ENCODE measurements around the gene TSHZ3.

Gene TSHZ3

DNA sequence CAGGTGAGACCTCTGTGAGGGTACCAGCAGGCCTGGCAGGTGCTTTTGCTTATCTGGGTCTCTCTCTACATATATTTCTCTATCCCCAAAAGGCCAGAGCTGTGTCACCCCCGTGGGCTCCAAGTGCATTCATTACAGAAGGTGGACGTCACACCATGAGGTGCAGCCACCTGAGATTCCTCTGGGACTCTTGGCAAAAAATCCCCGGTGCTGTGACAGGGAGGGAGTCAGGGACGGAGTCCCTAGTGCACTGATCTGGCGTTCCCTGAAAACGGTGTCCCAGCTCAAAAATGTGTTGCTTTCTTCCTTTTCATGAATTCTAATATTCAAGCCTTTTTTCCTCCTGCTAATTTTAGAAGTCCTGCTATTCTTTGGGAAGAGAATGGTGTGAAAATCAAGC, 13.5 kb downstream of the TSHZ3 start:
- Mint-ChIP-seq H3K4me1 (ENCODE audit: low read depth) (peaks cover 11% of the 10 kb centered on the region), H3K9me3 (no peaks in the 10 kb centered on the region), H3K27me3 (ENCODE audit: low read depth) (peaks cover 45% of the 10 kb centered on the region), H3K27ac (no peak overlapping the region), H3K4me3 (no peak overlapping the region), H3K36me3 (ENCODE audit: low read depth) (no peaks in the 10 kb centered on the region)

DNA sequence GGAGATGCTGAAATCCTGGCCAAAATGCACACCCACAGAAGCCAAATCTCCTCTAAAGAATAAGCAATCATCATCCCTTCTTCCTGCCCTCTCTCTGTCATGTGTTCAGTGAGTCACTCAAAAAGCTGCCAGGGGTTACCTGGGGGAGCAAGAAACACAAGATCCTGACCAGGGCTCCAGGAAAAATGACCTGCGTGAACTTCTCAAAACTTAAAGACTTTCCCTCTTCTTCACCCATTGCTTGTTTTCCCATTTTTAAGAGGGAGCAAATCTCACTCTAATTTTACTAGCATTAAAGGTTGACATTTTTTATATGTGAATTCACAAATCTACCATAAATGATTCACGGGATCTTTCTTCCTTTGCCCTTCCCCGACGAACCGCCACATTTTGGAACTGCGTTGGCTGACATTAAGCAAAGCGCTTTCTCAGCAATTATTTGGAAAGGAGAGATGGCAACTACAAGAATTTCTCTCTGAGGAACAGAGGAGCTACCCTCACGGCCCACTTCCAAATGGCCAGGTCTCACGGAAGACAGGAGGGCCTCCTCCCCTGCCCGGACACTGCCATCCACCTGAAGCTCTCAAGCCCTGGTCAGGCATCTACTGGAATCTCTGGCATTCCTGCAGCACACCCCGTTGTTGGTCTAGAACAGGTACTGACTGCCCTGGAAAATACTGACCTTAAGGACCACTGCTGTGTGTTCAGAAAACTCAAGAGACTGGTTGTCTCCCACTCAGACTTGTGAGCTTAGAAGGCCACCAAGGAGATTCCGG, 14.2 kb downstream of the TSHZ3 start:
- no peaks in the 10 kb centered on the region for H3K36me3 Mint-ChIP-seq (ENCODE audit: low read depth)
- H3K27ac Mint-ChIP-seq, result no peak overlapping the region
- peaks cover 8% of the 10 kb centered on the region for H3K4me1 Mint-ChIP-seq (ENCODE audit: low read depth)
- H3K4me3 Mint-ChIP-seq, result no peak overlapping the region
- no peaks in the 10 kb centered on the region for H3K9me3 Mint-ChIP-seq
- H3K27me3 Mint-ChIP-seq (ENCODE audit: low read depth), result peaks cover 41% of the 10 kb centered on the region

DNA sequence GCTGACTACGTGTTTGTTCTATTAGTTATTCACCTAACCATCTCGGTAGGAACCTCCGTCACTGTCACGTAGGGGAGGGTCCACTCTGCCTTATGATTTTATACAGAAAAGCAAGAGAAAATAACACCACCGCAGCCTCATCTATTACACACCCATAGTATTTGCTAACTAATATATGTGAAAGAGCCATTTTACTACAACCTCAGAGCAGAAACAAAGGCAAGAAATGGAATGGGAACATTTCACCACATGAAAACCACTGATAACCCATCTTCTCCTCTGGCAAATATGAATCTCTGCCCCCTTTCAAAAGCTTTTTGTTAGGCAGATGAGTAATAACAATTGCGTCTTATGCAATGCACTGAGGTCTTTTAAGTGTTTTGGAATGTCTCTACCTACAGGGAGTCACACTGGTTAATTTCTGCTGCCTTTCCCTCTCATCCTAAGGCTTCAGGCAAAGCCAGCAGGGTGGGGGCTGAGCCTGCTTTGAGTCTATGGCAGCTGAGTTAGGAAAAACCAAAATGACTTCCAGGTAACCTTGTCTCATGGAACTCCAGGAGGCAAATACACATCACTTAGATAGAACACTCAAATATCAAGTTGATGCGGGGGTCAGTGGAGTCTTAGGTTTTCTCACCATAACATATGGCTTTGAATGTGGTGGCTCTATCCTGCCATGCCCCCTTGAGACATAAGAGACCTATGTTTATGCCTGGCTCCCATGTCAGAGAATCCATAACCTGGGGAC, 15.0 kb downstream of the TSHZ3 start:
- H3K4me1 Mint-ChIP-seq (ENCODE audit: low read depth), result peaks cover 2% of the 10 kb centered on the region

GRCh38 chr19:31332096-31332495, 17.1 kb downstream of the TSHZ3 start:
- Mint-ChIP-seq H3K4me3 (no peak overlapping the region), H3K9me3 (no peaks in the 10 kb centered on the region), H3K4me1 (ENCODE audit: low read depth) (no peaks in the 10 kb centered on the region), H3K36me3 (ENCODE audit: low read depth) (no peaks in the 10 kb centered on the region), H3K27ac (no peak overlapping the region), H3K27me3 (ENCODE audit: low read depth) (peaks cover 21% of the 10 kb centered on the region)

More for the DNA sequence above, 15.0 kb downstream of the TSHZ3 start:
- H3K27ac Mint-ChIP-seq, result no peak overlapping the region
- no peak overlapping the region for H3K4me3 Mint-ChIP-seq
- H3K27me3 Mint-ChIP-seq (ENCODE audit: low read depth), result peaks cover 36% of the 10 kb centered on the region
- no peaks in the 10 kb centered on the region for H3K9me3 Mint-ChIP-seq
- H3K36me3 Mint-ChIP-seq (ENCODE audit: low read depth), result no peaks in the 10 kb centered on the region

GRCh38 chr19:31331536-31331935, 17.7 kb downstream of the TSHZ3 start:
- peaks cover 20% of the 10 kb centered on the region for H3K27me3 Mint-ChIP-seq (ENCODE audit: low read depth)
- H3K36me3 Mint-ChIP-seq (ENCODE audit: low read depth), result no peaks in the 10 kb centered on the region
- H3K4me1 Mint-ChIP-seq (ENCODE audit: low read depth), result no peaks in the 10 kb centered on the region
- no peak overlapping the region for H3K4me3 Mint-ChIP-seq
- no peak overlapping the region for H3K27ac Mint-ChIP-seq
- H3K9me3 Mint-ChIP-seq, result no peaks in the 10 kb centered on the region

GRCh38 chr19:31330761-31331160, 18.5 kb downstream of the TSHZ3 start:
- H3K9me3 Mint-ChIP-seq, result no peaks in the 10 kb centered on the region
- H3K4me3 Mint-ChIP-seq, result no peak overlapping the region
- H3K4me1 Mint-ChIP-seq (ENCODE audit: low read depth), result no peaks in the 10 kb centered on the region
- H3K27me3 Mint-ChIP-seq (ENCODE audit: low read depth), result peaks cover 12% of the 10 kb centered on the region
- no peaks in the 10 kb centered on the region for H3K36me3 Mint-ChIP-seq (ENCODE audit: low read depth)
- no peak overlapping the region for H3K27ac Mint-ChIP-seq

DNA sequence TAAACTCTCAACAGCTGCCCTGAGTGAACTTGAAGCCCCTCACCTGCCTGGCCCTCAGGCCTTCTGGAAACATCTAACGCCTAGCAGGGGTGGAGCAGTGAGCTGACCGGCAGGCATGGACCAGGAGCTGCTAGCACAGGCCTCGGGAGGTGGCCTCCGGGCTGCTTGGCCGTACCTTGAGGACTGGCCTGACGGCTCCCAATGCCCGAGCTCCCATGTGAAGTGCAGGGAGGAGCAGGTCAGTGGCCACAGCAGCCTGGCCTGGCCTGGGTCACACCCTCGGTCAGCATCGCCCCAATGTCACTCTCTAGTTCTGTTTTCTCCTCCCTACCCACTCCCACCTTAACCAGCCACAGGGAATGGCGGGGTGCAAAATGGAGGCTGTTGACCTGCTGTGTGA, 19.0 kb downstream of the TSHZ3 start:
- Mint-ChIP-seq H3K4me1 (ENCODE audit: low read depth) (no peaks in the 10 kb centered on the region), H3K4me3 (no peak overlapping the region), H3K36me3 (ENCODE audit: low read depth) (no peaks in the 10 kb centered on the region), H3K9me3 (no peaks in the 10 kb centered on the region), H3K27me3 (ENCODE audit: low read depth) (peaks cover 8% of the 10 kb centered on the region), H3K27ac (no peak overlapping the region)

GRCh38 chr19:31329819-31330218, 19.4 kb downstream of the TSHZ3 start:
- Mint-ChIP-seq H3K36me3 (ENCODE audit: low read depth) (no peaks in the 10 kb centered on the region), H3K27ac (no peak overlapping the region), H3K9me3 (no peaks in the 10 kb centered on the region), H3K27me3 (ENCODE audit: low read depth) (peaks cover 4% of the 10 kb centered on the region), H3K4me1 (ENCODE audit: low read depth) (no peaks in the 10 kb centered on the region), H3K4me3 (no peak overlapping the region)

GRCh38 chr19:31328238-31328637, 21.0 kb downstream of the TSHZ3 start:
- Mint-ChIP-seq H3K36me3 (ENCODE audit: low read depth) (no peaks in the 10 kb centered on the region), H3K4me1 (ENCODE audit: low read depth) (no peaks in the 10 kb centered on the region), H3K27me3 (ENCODE audit: low read depth) (no peaks in the 10 kb centered on the region), H3K27ac (no peak overlapping the region), H3K4me3 (no peak overlapping the region), H3K9me3 (no peaks in the 10 kb centered on the region)

DNA sequence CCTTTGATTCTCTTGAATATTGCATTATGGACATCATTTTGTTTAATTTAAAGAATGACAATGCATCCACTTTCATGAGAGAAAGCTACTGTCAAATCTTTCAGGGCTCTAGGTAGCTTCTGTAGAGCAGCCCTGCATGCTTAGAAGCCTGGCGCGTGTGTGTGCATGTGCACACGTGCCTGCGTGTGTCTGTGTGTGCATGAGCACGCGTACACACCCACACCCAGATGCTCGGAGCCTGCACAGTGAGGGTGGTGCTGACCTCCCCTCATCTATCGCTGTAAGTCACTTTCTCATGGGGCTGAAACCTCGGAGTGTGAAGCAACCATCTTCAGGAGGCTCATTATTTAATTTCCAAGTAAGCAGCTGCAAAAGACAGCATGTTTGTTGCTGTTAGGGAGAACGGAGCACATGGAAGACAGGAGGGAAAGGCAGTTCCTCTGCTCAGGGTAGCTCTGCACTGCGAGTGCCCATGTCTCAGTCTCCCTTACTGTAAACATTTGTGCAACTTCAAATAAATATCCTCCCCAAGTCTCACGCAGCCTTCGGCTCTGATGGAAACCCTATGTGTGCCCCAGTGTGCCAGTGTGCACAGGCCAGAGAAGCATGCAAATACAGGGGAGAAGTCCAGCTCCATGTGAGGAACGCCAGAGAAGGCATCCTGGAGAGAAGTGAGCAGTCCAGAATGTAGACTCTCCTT, 22.8 kb downstream of the TSHZ3 start:
- Mint-ChIP-seq H3K36me3 (ENCODE audit: low read depth) (no peaks in the 10 kb centered on the region), H3K4me3 (no peak overlapping the region), H3K9me3 (no peaks in the 10 kb centered on the region), H3K27ac (no peak overlapping the region), H3K4me1 (ENCODE audit: low read depth) (no peaks in the 10 kb centered on the region), H3K27me3 (ENCODE audit: low read depth) (no peaks in the 10 kb centered on the region)

DNA sequence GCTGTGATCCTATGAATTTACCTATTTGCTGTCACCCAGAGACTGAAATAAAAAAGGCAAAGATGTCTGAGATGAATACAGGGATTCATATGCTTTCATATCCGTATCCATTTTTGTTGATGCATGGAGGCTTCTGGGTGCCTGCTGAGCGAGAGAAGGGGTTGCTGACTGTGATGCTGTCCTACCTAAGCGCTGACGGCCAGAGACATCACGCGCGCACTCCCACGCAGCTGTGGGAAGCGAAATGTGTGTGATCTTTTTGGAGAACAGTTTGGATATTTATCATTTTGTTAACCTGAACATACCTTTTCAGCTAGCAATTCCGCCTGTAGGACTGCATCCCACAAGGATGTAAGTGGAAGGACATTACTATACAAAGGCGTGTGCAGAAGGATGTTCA, 23.9 kb downstream of the TSHZ3 start:
- no peaks in the 10 kb centered on the region for H3K36me3 Mint-ChIP-seq (ENCODE audit: low read depth)
- no peak overlapping the region for H3K4me3 Mint-ChIP-seq
- no peaks in the 10 kb centered on the region for H3K4me1 Mint-ChIP-seq (ENCODE audit: low read depth)
- no peak overlapping the region for H3K27ac Mint-ChIP-seq
- H3K27me3 Mint-ChIP-seq (ENCODE audit: low read depth), result no peaks in the 10 kb centered on the region
- no peaks in the 10 kb centered on the region for H3K9me3 Mint-ChIP-seq

GRCh38 chr19:31319465-31319864, 29.8 kb downstream of the TSHZ3 start:
- Mint-ChIP-seq H3K4me1 (ENCODE audit: low read depth) (no peaks in the 10 kb centered on the region), H3K36me3 (ENCODE audit: low read depth) (no peaks in the 10 kb centered on the region), H3K4me3 (no peak overlapping the region), H3K9me3 (no peaks in the 10 kb centered on the region), H3K27me3 (ENCODE audit: low read depth) (no peaks in the 10 kb centered on the region), H3K27ac (no peak overlapping the region)

DNA sequence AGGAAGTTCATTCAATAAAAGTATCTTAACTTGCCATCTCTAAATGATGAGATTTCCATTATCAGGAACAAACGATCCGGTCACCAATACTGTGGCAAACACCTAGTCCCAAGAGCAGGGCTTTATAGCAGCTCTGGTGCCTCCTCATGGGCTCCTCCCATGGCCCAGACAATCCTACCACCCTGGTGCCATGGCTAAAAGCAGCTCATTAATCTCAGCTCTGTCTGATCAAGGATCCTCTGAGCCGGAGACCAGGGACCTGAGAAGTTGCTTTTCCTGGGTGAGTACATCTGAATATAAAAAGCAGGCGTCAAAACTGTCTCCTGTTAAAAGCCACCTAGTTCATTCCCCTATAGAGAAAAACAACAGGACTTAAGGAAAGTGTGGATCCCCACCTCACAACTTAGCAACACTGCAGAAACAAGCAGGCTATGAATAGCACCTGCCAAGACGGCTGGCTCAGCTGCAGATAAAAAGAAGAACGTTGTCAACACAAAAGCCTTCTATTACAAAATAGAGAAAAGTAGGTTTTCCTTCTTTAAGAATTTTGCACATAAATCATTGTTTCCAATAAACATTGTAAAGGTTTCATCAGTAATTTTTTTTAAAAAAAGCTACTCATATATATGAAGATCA, 30.3 kb downstream of the TSHZ3 start:
- H3K36me3 Mint-ChIP-seq (ENCODE audit: low read depth), result no peaks in the 10 kb centered on the region
- no peak overlapping the region for H3K27ac Mint-ChIP-seq
- no peak overlapping the region for H3K4me3 Mint-ChIP-seq
- H3K9me3 Mint-ChIP-seq, result no peaks in the 10 kb centered on the region
- H3K4me1 Mint-ChIP-seq (ENCODE audit: low read depth), result no peaks in the 10 kb centered on the region
- no peaks in the 10 kb centered on the region for H3K27me3 Mint-ChIP-seq (ENCODE audit: low read depth)

GRCh38 chr19:31317570-31317969, 31.7 kb downstream of the TSHZ3 start:
- H3K36me3 Mint-ChIP-seq (ENCODE audit: low read depth), result no peaks in the 10 kb centered on the region
- H3K4me1 Mint-ChIP-seq (ENCODE audit: low read depth), result no peaks in the 10 kb centered on the region
- no peak overlapping the region for H3K27ac Mint-ChIP-seq
- no peak overlapping the region for H3K4me3 Mint-ChIP-seq
- H3K27me3 Mint-ChIP-seq (ENCODE audit: low read depth), result no peaks in the 10 kb centered on the region
- no peaks in the 10 kb centered on the region for H3K9me3 Mint-ChIP-seq
